Stimulated activated CD8-positive, alpha-beta memory T cell treated with anti-CD3 and anti-CD28 coated beads, Interleukin-12 subunit alpha, Interleukin-12 subunit beta, amount 100 ng/mL, for 24 hours (primary cell): Measurements from ENCODE around the gene CEACAM5.
"Not testable (repeated sequence)": the region's sequence is repeated elsewhere in the genome, so short reads cannot be mapped to it uniquely, and the experiment has no call there.

Experiments
- DNase-seq: peaks from one replicate; pipeline ENCODE4 v3.0.0-alpha.2; 2020; ENCODE audit errors: extremely low read depth

CEACAM5 gene

GRCh38 chr19:41740415-41741243 is 32.2 kb downstream of the CEACAM5 start:
- no peak for DNase-seq

GRCh38 chr19:41741244-41741554 is 32.8 kb downstream of the CEACAM5 start:
- no peak for DNase-seq

- no peak for DNase-seq
These were observed 36.4 kb downstream of the CEACAM5 start for GRCh38 chr19:41744850-41745249.

GRCh38 chr19:41745756-41746155 is 37.3 kb downstream of the CEACAM5 start:
- no peak for DNase-seq

- no peak for DNase-seq
These were observed 38.3 kb downstream of the CEACAM5 start for GRCh38 chr19:41746593-41747227.

GRCh38 chr19:41748012-41748411 is 39.6 kb downstream of the CEACAM5 start:
- no peak for DNase-seq

GRCh38 chr19:41750248-41751134 is 42.1 kb downstream of the CEACAM5 start:
- DNase-seq, result not testable (repeated sequence)

GRCh38 chr19:41753159-41753558 is 44.7 kb downstream of the CEACAM5 start:
- DNase-seq, result peak; percentile 46

GRCh38 chr19:41753936-41754529 is 45.6 kb downstream of the CEACAM5 start:
- peak; percentile 26 for DNase-seq

GRCh38 chr19:41755328-41755913 is 47.0 kb downstream of the CEACAM5 start, which contains the start of gene CEACAM6:
Gene CEACAM6, plus strand, starts transcription at chr19:41755530. Its CDS starts 109 bp downstream, at chr19:41755639.
- DNase-seq, result no peak

- no peak for DNase-seq
These were observed 50.4 kb downstream of the CEACAM5 start for GRCh38 chr19:41758846-41759245.

GRCh38 chr19:41767115-41767514 is 58.7 kb downstream of the CEACAM5 start:
- DNase-seq, result no peak

GRCh38 chr19:41768105-41768504 is 59.7 kb downstream of the CEACAM5 start:
- not testable (repeated sequence) for DNase-seq

- DNase-seq, result no peak
These were observed 61.2 kb downstream of the CEACAM5 start for GRCh38 chr19:41769608-41770007.

GRCh38 chr19:41771410-41771809 is 63.0 kb downstream of the CEACAM5 start:
- DNase-seq, result no peak

GRCh38 chr19:41774515-41774980 is 66.1 kb downstream of the CEACAM5 start:
- peak; percentile 3 for DNase-seq

GRCh38 chr19:41776700-41777099 is 68.3 kb downstream of the CEACAM5 start:
- DNase-seq, result no peak
